ENCODE data around the gene LRRC56.

LRRC56 gene

GRCh38 chr11:536841-537621, at the start of gene LRRC56:
Gene LRRC56, plus strand, starts transcription at chr11:537527. Its CDS starts 3,158 bp downstream, at chr11:540685.
- DNase-seq = peak; percentile 69 to 87 (median 76)

- no peak for DNase-seq
These were observed 49.7 kb upstream of the LRRC56 start for GRCh38 chr11:487571-488021.

- DNase-seq = no peak
These were observed 49.3 kb upstream of the LRRC56 start for GRCh38 chr11:488062-488461.

- DNase-seq = no peak
These were observed 48.7 kb upstream of the LRRC56 start for GRCh38 chr11:488579-488978.

- no peak for DNase-seq
These were observed 48.3 kb upstream of the LRRC56 start for GRCh38 chr11:488992-489391.

GRCh38 chr11:489610-490185, 47.6 kb upstream of the LRRC56 start:
- DNase-seq = no peak

- no peak for DNase-seq
These were observed 47.0 kb upstream of the LRRC56 start for GRCh38 chr11:490186-490929.

GRCh38 chr11:490930-491260, 46.4 kb upstream of the LRRC56 start:
- no peak for DNase-seq

GRCh38 chr11:491358-491757, 46.0 kb upstream of the LRRC56 start:
- no peak for DNase-seq

GRCh38 chr11:492427-493226, 44.7 kb upstream of the LRRC56 start:
- no peak for DNase-seq

- DNase-seq = no peak
These were observed 42.4 kb upstream of the LRRC56 start for GRCh38 chr11:494761-495536.

- DNase-seq = no peak
These were observed 41.8 kb upstream of the LRRC56 start for GRCh38 chr11:495537-495931.

- DNase-seq = no peak
These were observed 40.3 kb upstream of the LRRC56 start for GRCh38 chr11:496834-497564.

GRCh38 chr11:497565-498296, 39.6 kb upstream of the LRRC56 start:
- DNase-seq = no peak

- DNase-seq = no peak
These were observed 38.8 kb upstream of the LRRC56 start for GRCh38 chr11:498297-499181.

- no peak for DNase-seq
These were observed 37.9 kb upstream of the LRRC56 start for GRCh38 chr11:499201-500076.

- no peak for DNase-seq
These were observed 36.2 kb upstream of the LRRC56 start for GRCh38 chr11:501001-501682.

GRCh38 chr11:501683-502287, 35.5 kb upstream of the LRRC56 start:
- DNase-seq = no peak
